ENCODE results near the gene B3GALT5. TPM values are rescaled to one million over a fixed set of nuclear protein-coding genes. Genes with fewer than 3 reads are reported as not detected.

B3GALT5 gene
- total RNA-seq, 1 experiment from 2014 or later, result 0.76 TPM

- no peaks in the 10 kb centered on the region; the same call in 1 of the 2 replicates for H3K9me3 ChIP-seq (replicated peaks)
- no peaks in the 10 kb centered on the region for H3K4me1 ChIP-seq (replicated peaks)
- H3K27me3 ChIP-seq (replicated peaks), result no peaks in the 10 kb centered on the region; the same call in 1 of the 2 replicates
- H3K27ac ChIP-seq, result no peak overlapping the region
- H3K36me3 ChIP-seq, result no peaks in the 10 kb centered on the region
- H3K4me3 ChIP-seq, result no peak overlapping the region
- DNase-seq (ENCODE audit: low read depth in 1 of 2, low spot score in 2 of 2), result no peak
Measured at GRCh38 chr21:39593522-39593921, 19.2 kb upstream of the B3GALT5 start.

GRCh38 chr21:39595465-39595864 lies 17.3 kb upstream of the B3GALT5 start:
- peaks cover 1% of the 10 kb centered on the region for H3K27me3 ChIP-seq (replicated peaks)
- no peaks in the 10 kb centered on the region for H3K9me3 ChIP-seq (replicated peaks)
- DNase-seq (ENCODE audit: low read depth in 1 of 2, low spot score in 2 of 2), result no peak
- no peaks in the 10 kb centered on the region for H3K4me1 ChIP-seq (replicated peaks)
- no peak overlapping the region for H3K4me3 ChIP-seq
- H3K27ac ChIP-seq, result no peak overlapping the region
- no peaks in the 10 kb centered on the region for H3K36me3 ChIP-seq

- DNase-seq (ENCODE audit: low read depth in 1 of 2, low spot score in 2 of 2), result no peak
- Histone ChIP-seq H3K36me3 (no peaks in the 10 kb centered on the region), H3K9me3 (replicated peaks) (no peaks in the 10 kb centered on the region), H3K27ac (no peak overlapping the region), H3K4me1 (replicated peaks) (no peaks in the 10 kb centered on the region), H3K27me3 (replicated peaks) (peaks cover 3% of the 10 kb centered on the region; the same call in 1 of the 2 replicates), H3K4me3 (no peak overlapping the region)
Measured at GRCh38 chr21:39597595-39597994, 15.1 kb upstream of the B3GALT5 start.

GRCh38 chr21:39599191-39599970 lies 13.4 kb upstream of the B3GALT5 start:
- Histone ChIP-seq H3K36me3 (no peaks in the 10 kb centered on the region), H3K9me3 (replicated peaks) (no peaks in the 10 kb centered on the region), H3K4me3 (no peak overlapping the region), H3K27me3 (replicated peaks) (peaks cover 3% of the 10 kb centered on the region; the same call in 1 of the 2 replicates), H3K4me1 (replicated peaks) (no peaks in the 10 kb centered on the region), H3K27ac (no peak overlapping the region)
- DNase-seq (ENCODE audit: low read depth in 1 of 2, low spot score in 2 of 2), result no peak

- H3K9me3 ChIP-seq (replicated peaks), result no peaks in the 10 kb centered on the region
- DNase-seq (ENCODE audit: low read depth in 1 of 2, low spot score in 2 of 2), result no peak
Measured at GRCh38 chr21:39601187-39601928, 11.4 kb upstream of the B3GALT5 start.

GRCh38 chr21:39602076-39602689 lies 10.6 kb upstream of the B3GALT5 start:
- DNase-seq (ENCODE audit: low read depth in 1 of 2, low spot score in 2 of 2), result no peak
- Histone ChIP-seq H3K27ac (no peak overlapping the region), H3K9me3 (replicated peaks) (no peaks in the 10 kb centered on the region), H3K36me3 (no peaks in the 10 kb centered on the region), H3K4me3 (no peak overlapping the region), H3K27me3 (replicated peaks) (peaks cover 3% of the 10 kb centered on the region; the same call in 1 of the 2 replicates), H3K4me1 (replicated peaks) (no peaks in the 10 kb centered on the region)

More at GRCh38 chr21:39601187-39601928, 11.4 kb upstream of the B3GALT5 start:
- no peaks in the 10 kb centered on the region for H3K36me3 ChIP-seq
- peaks cover 3% of the 10 kb centered on the region; the same call in 1 of the 2 replicates for H3K27me3 ChIP-seq (replicated peaks)
- no peak overlapping the region for H3K4me3 ChIP-seq
- no peak overlapping the region for H3K27ac ChIP-seq
- H3K4me1 ChIP-seq (replicated peaks), result no peaks in the 10 kb centered on the region

GRCh38 chr21:39602793-39603192 lies 9.9 kb upstream of the B3GALT5 start:
- H3K27me3 ChIP-seq (replicated peaks), result peaks cover 3% of the 10 kb centered on the region; the same call in 1 of the 2 replicates
- no peak overlapping the region for H3K27ac ChIP-seq
- H3K36me3 ChIP-seq, result no peaks in the 10 kb centered on the region
- H3K4me1 ChIP-seq (replicated peaks), result no peaks in the 10 kb centered on the region
- DNase-seq (ENCODE audit: low read depth in 1 of 2, low spot score in 2 of 2), result no peak
- H3K4me3 ChIP-seq, result no peak overlapping the region
- H3K9me3 ChIP-seq (replicated peaks), result no peaks in the 10 kb centered on the region

- Histone ChIP-seq H3K4me3 (no peak overlapping the region), H3K36me3 (no peaks in the 10 kb centered on the region), H3K27ac (no peak overlapping the region), H3K9me3 (replicated peaks) (no peaks in the 10 kb centered on the region), H3K27me3 (replicated peaks) (peaks cover 3% of the 10 kb centered on the region; the same call in 1 of the 2 replicates), H3K4me1 (replicated peaks) (no peaks in the 10 kb centered on the region)
- DNase-seq (ENCODE audit: low read depth in 1 of 2, low spot score in 2 of 2), result no peak
Measured at GRCh38 chr21:39604951-39605350, 7.8 kb upstream of the B3GALT5 start.

GRCh38 chr21:39610703-39611102 lies 2.0 kb upstream of the B3GALT5 start:
- Histone ChIP-seq H3K9me3 (replicated peaks) (no peaks in the 10 kb centered on the region), H3K4me1 (replicated peaks) (peaks cover 27% of the 10 kb centered on the region), H3K27me3 (replicated peaks) (peaks cover 24% of the 10 kb centered on the region), H3K36me3 (no peaks in the 10 kb centered on the region), H3K27ac (no peak overlapping the region), H3K4me3 (no peak overlapping the region)
- peak in 1 of 2 experiments; percentile 31 for DNase-seq (ENCODE audit: low read depth in 1 of 2, low spot score in 2 of 2)

GRCh38 chr21:39611551-39612190 lies 1.1 kb upstream of the B3GALT5 start:
- no peaks in the 10 kb centered on the region for H3K9me3 ChIP-seq (replicated peaks)
- H3K4me3 ChIP-seq, result no peak overlapping the region; the same call in 1 of the 2 replicates
- no peak overlapping the region for H3K27ac ChIP-seq
- peaks cover 24% of the 10 kb centered on the region for H3K27me3 ChIP-seq (replicated peaks)
- H3K4me1 ChIP-seq (replicated peaks), result peaks cover 27% of the 10 kb centered on the region
- DNase-seq (ENCODE audit: low read depth in 1 of 2, low spot score in 2 of 2), result no peak
- no peaks in the 10 kb centered on the region for H3K36me3 ChIP-seq

GRCh38 chr21:39613041-39613934 lies 548 bp downstream of the B3GALT5 start:
- peak in 1 of 2 experiments; percentile 11 for DNase-seq (ENCODE audit: low read depth in 1 of 2, low spot score in 2 of 2)
- H3K4me3 ChIP-seq, result peak overlapping the region; percentile 44
- H3K9me3 ChIP-seq (replicated peaks), result no peaks in the 10 kb centered on the region
- no peaks in the 10 kb centered on the region for H3K36me3 ChIP-seq
- H3K27ac ChIP-seq, result no peak overlapping the region
- peaks cover 27% of the 10 kb centered on the region for H3K27me3 ChIP-seq (replicated peaks)
- H3K4me1 ChIP-seq (replicated peaks), result peaks cover 27% of the 10 kb centered on the region

- no peaks in the 10 kb centered on the region for H3K36me3 ChIP-seq
- H3K27me3 ChIP-seq (replicated peaks), result peaks cover 27% of the 10 kb centered on the region
- H3K4me3 ChIP-seq, result no peak overlapping the region
- H3K27ac ChIP-seq, result no peak overlapping the region
- no peaks in the 10 kb centered on the region for H3K9me3 ChIP-seq (replicated peaks)
- no peak for DNase-seq (ENCODE audit: low read depth in 1 of 2, low spot score in 2 of 2)
- peaks cover 18% of the 10 kb centered on the region for H3K4me1 ChIP-seq (replicated peaks)
Measured at GRCh38 chr21:39616211-39616772, 3.6 kb downstream of the B3GALT5 start.

Data from SJSA1 (cell line).